KMS-11 (cell line): ENCODE measurements around the gene DNAJC15.

ENCODE experiments used
- H2AFZ ChIP-seq: fragments of 200-600 bp; sonication (generic); 2 replicates; pipeline ENCODE4 v1.6.1; 2016; ENCODE audit warnings: antibody characterized with exemption, mixed run types, low read depth
- H3K27ac ChIP-seq: fragments of 200-600 bp; sonication (generic); 2 replicates; pipeline ENCODE4 v1.6.1; 2016; ENCODE audit warnings: mild to moderate bottlenecking, mixed run types
- H3K27me3 ChIP-seq: fragments of 200-600 bp; sonication (generic); 2 replicates; pipeline ENCODE4 v1.6.1; 2017; ENCODE audit warnings: mild to moderate bottlenecking, low read depth, mixed run types, moderate library complexity; ENCODE audit not compliant: insufficient read depth
- H3K36me3 ChIP-seq: fragments of 200-600 bp; sonication (generic); 2 replicates; pipeline ENCODE4 v1.6.1; 2017; ENCODE audit warnings: mild to moderate bottlenecking, mixed run types; ENCODE audit not compliant: insufficient read depth
- H3K4me1 ChIP-seq: fragments of 200-600 bp; sonication (generic); 2 replicates; pipeline ENCODE4 v1.6.1; 2016; ENCODE audit warnings: mild to moderate bottlenecking, low read depth, mixed run types; ENCODE audit not compliant: poor library complexity, severe bottlenecking
- H3K4me2 ChIP-seq: fragments of 200-600 bp; sonication (generic); 2 replicates; pipeline ENCODE4 v1.7.0; 2016; ENCODE audit warnings: mild to moderate bottlenecking, mixed run types
- H3K4me3 ChIP-seq: fragments of 200-600 bp; sonication (generic); IDR thresholded peaks from 2 replicates; pipeline ENCODE4 v1.6.1; 2017; ENCODE audit warnings: low read depth, low read length, mixed read lengths; ENCODE audit not compliant: insufficient read depth
- H3K79me2 ChIP-seq: fragments of 200-600 bp; sonication (generic); 2 replicates; pipeline ENCODE4 v1.6.1; 2016; ENCODE audit warnings: low read depth, mixed run types; ENCODE audit not compliant: insufficient read depth
- H3K9ac ChIP-seq: fragments of 200-600 bp; sonication (generic); 2 replicates; pipeline ENCODE4 v1.6.1; 2016; ENCODE audit warnings: mild to moderate bottlenecking, mixed run types
- H4K20me1 ChIP-seq: fragments of 200-600 bp; sonication (generic); 2 replicates; pipeline ENCODE4 v1.6.1; 2016; ENCODE audit warnings: mild to moderate bottlenecking, mixed run types; ENCODE audit not compliant: insufficient read depth
- TF ChIP-seq, protein P1 (sequence below): fragments of 200-600 bp; sonication (generic); conservative IDR thresholded peaks from 2 replicates; pipeline ENCODE4 v1.6.1; 2017; ENCODE audit warnings: low read depth, mild to moderate bottlenecking, antibody characterized with exemption, low read length, moderate library complexity, mixed read lengths

DNAJC15 gene

DNA sequence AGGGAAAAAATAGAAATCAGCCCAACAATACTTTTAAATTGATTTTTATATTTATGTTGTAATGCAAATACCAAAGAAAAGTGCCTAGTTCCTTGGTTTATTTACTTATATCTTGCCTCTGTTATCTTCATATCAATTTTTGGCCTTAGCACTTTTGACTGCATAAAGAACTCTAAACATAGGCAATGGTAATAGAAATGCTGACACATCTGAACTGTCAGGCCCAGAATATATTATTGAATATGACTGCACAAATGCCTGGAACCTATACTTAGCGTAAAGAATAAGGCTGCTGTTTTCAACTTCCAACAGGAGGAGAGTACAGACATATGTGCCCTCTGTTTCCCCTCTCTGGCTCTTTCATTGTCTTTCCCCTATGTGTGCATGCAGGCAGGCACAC, 91.1 kb downstream of the DNAJC15 start:
- Histone ChIP-seq H3K36me3 (no peaks in the 10 kb centered on the region), H3K4me1 (no peaks in the 10 kb centered on the region), H3K4me2 (no peak overlapping the region), H4K20me1 (no peaks in the 10 kb centered on the region), H3K9ac (no peak overlapping the region), H2AFZ (no peak overlapping the region), H3K27me3 (no peaks in the 10 kb centered on the region), H3K79me2 (no peaks in the 10 kb centered on the region), H3K4me3 (no peak overlapping the region), H3K27ac (no peak overlapping the region)
- TF ChIP-seq, protein P1, sequence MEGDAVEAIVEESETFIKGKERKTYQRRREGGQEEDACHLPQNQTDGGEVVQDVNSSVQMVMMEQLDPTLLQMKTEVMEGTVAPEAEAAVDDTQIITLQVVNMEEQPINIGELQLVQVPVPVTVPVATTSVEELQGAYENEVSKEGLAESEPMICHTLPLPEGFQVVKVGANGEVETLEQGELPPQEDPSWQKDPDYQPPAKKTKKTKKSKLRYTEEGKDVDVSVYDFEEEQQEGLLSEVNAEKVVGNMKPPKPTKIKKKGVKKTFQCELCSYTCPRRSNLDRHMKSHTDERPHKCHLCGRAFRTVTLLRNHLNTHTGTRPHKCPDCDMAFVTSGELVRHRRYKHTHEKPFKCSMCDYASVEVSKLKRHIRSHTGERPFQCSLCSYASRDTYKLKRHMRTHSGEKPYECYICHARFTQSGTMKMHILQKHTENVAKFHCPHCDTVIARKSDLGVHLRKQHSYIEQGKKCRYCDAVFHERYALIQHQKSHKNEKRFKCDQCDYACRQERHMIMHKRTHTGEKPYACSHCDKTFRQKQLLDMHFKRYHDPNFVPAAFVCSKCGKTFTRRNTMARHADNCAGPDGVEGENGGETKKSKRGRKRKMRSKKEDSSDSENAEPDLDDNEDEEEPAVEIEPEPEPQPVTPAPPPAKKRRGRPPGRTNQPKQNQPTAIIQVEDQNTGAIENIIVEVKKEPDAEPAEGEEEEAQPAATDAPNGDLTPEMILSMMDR: no peak

DNA sequence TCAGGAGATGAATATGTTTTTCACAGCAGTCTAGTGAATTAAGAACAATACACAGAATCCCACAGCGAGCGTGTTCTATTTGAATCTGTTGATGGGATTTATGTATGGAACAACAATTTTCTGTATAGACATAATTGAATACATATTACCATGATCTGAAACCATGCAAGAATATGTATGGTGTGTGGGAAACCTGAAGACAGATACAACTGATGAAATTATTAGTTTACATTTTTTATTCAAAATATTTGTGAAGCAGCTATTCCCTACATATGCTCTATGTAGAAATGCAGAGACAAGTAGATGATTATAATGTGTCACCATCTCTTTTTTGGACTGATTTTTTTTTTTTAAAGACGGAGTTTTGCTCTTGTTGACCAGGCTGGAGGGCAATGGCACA, 91.8 kb downstream of the DNAJC15 start:
- H3K27ac ChIP-seq: no peak overlapping the region
- TF ChIP-seq, protein P1: no peak
- no peaks in the 10 kb centered on the region for H3K36me3 ChIP-seq
- no peak overlapping the region for H3K4me2 ChIP-seq
- no peaks in the 10 kb centered on the region for H3K79me2 ChIP-seq
- H3K9ac ChIP-seq: no peak overlapping the region
- H4K20me1 ChIP-seq: no peaks in the 10 kb centered on the region
- no peak overlapping the region for H2AFZ ChIP-seq
- H3K4me1 ChIP-seq: no peaks in the 10 kb centered on the region
- no peak overlapping the region for H3K4me3 ChIP-seq
- H3K27me3 ChIP-seq: no peaks in the 10 kb centered on the region

DNA sequence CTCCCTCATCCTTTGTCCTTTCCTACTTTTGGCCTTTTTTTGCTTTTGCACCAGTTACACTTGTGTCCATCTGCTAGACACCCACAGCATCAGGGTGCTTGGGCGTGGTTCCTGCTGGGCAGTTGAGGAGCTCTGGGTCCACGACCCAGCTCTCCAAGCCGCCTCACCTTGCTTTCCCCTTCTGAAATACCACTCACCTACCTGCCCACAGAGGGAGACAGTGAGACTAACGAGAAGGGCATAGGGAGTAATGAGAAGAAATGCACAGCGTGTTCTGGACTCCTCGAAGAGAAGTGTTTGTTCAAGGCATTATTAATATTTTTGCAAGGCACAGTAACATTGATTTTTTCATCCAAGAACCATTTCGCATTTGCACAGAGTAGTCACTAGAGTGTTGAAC, 92.9 kb downstream of the DNAJC15 start:
- TF ChIP-seq, protein P1: no peak
- H3K79me2 ChIP-seq: no peaks in the 10 kb centered on the region

GRCh38 chr13:43118521-43118920, 95.1 kb downstream of the DNAJC15 start:
- Histone ChIP-seq H3K27me3 (no peaks in the 10 kb centered on the region), H3K4me2 (no peak overlapping the region), H3K27ac (no peak overlapping the region), H3K4me1 (no peaks in the 10 kb centered on the region), H3K4me3 (no peak overlapping the region), H3K79me2 (no peaks in the 10 kb centered on the region), H3K9ac (no peak overlapping the region), H3K36me3 (no peaks in the 10 kb centered on the region), H4K20me1 (no peaks in the 10 kb centered on the region), H2AFZ (no peak overlapping the region)
- TF ChIP-seq, protein P1: no peak

More for the DNA sequence above, 92.9 kb downstream of the DNAJC15 start:
- H3K4me1 ChIP-seq: no peaks in the 10 kb centered on the region
- no peak overlapping the region for H3K4me3 ChIP-seq
- H3K9ac ChIP-seq: no peak overlapping the region
- no peaks in the 10 kb centered on the region for H3K27me3 ChIP-seq
- no peak overlapping the region for H3K27ac ChIP-seq
- no peaks in the 10 kb centered on the region for H3K36me3 ChIP-seq
- H4K20me1 ChIP-seq: no peaks in the 10 kb centered on the region
- H3K4me2 ChIP-seq: no peak overlapping the region
- no peak overlapping the region for H2AFZ ChIP-seq

GRCh38 chr13:43119206-43119605, 95.8 kb downstream of the DNAJC15 start:
- no peaks in the 10 kb centered on the region for H3K36me3 ChIP-seq
- no peak overlapping the region for H3K4me3 ChIP-seq
- TF ChIP-seq, protein P1: no peak
- H4K20me1 ChIP-seq: no peaks in the 10 kb centered on the region
- no peak overlapping the region for H2AFZ ChIP-seq
- no peaks in the 10 kb centered on the region for H3K4me1 ChIP-seq
- no peak overlapping the region for H3K27ac ChIP-seq
- no peaks in the 10 kb centered on the region for H3K27me3 ChIP-seq
- H3K9ac ChIP-seq: no peak overlapping the region
- H3K4me2 ChIP-seq: no peak overlapping the region
- H3K79me2 ChIP-seq: no peaks in the 10 kb centered on the region
